Measurements from ENCODE around the gene AK2. TPM values are rescaled to one million over a fixed set of nuclear protein-coding genes. Genes with fewer than 3 reads are reported as not detected.
A peak's percentile ranks its signal among the peaks of the same experiment; 100 is the strongest.

AK2 gene
- total RNA-seq (131 and 134 TPM in 2 replicates), polyA plus RNA-seq (71.4 and 107 TPM in 2 replicates), polyA minus RNA-seq (48.3 and 61.9 TPM in 2 replicates), Bru-seq, nascent RNA (percentile 87 among the genes with signal in this experiment), BruChase-seq, experiment 1, labeled RNA remaining after a 6-hour chase (percentile 90 among the genes with signal in this experiment), BruChase-seq, experiment 2, labeled RNA remaining after a 2-hour chase (percentile 86 among the genes with signal in this experiment)
- 180 and 198 TPM in 2 replicates for polyA plus RNA-seq (2011; cell fraction: cytosol; rRNA removed)
- polyA plus RNA-seq (2011; cell fraction: nucleus; rRNA removed), result 129 and 207 TPM in 2 replicates
- 115 and 131 TPM in 2 replicates for polyA plus RNA-seq (2012)
- polyA minus RNA-seq (2011; cell fraction: cytosol; rRNA and poly(A)+ RNA removed), result 106 TPM
- polyA minus RNA-seq (2011; cell fraction: nucleus; rRNA and poly(A)+ RNA removed), result 50.1 and 83.7 TPM in 2 replicates
- long read RNA-seq, transcript AK2-202 (7 exons, 3,586 nt), result minor isoform, 140 of 371 reads
- long read RNA-seq, transcript AK2-206 (5 exons, 811 nt), result minor isoform, 12 of 371 reads
- long read RNA-seq, transcript AK2-201 (6 exons, 1,021 nt), result major isoform, 148 of 371 reads
- long read RNA-seq, transcript AK2-210 (6 exons, 936 nt), result minor isoform, 5 of 371 reads
- long read RNA-seq, partial matches to known transcripts, result 6 of 371 reads
- long read RNA-seq, other reads (novel, unspliced or antisense), result 51 of 371 reads

GRCh38 chr1:33036526-33037503 is at the start of gene AK2:
TSS of gene AK2 (minus strand) at chr1:33036883. CDS start at chr1:33036828, 55 bp downstream.
- H3K79me2 ChIP-seq (ENCODE audit: control insufficient read depth, insufficient read depth, low read length), result peaks cover 44% of the 10 kb centered on the region
- TF ChIP-seq, protein P1, sequence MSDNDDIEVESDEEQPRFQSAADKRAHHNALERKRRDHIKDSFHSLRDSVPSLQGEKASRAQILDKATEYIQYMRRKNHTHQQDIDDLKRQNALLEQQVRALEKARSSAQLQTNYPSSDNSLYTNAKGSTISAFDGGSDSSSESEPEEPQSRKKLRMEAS (IDR thresholded peaks at IDR 0.05; ENCODE audit: insufficient read depth, insufficient read length), result no peak
- TF ChIP-seq MYC (IDR thresholded peaks at IDR 0.05; ENCODE audit: low read depth, low read length) (peak; percentile 73), POLR2A (IDR thresholded peaks at IDR 0.05; ENCODE audit: low read depth, low read length) (peak; percentile 18), POLR2AphosphoS5 (IDR thresholded peaks at IDR 0.05; ENCODE audit: insufficient read depth, low read depth, low read length) (peak; percentile 42), GATA2 (IDR thresholded peaks at IDR 0.05; ENCODE audit: insufficient read depth, insufficient read length, low read depth, low read length) (no peak), FOS (IDR thresholded peaks at IDR 0.05; ENCODE audit: borderline replicate concordance, insufficient read depth, low read length) (no peak), JUN (IDR thresholded peaks at IDR 0.05; ENCODE audit: borderline replicate concordance, insufficient read depth, insufficient read length, low read depth) (no peak)
- H3K9me1 ChIP-seq (replicated peaks; ENCODE audit: control insufficient read depth, extremely low read depth, insufficient read depth, low read length), result no peaks in the 10 kb centered on the region
- FAIRE-seq (peak; percentile 97), DNase-seq (ENCODE audit: low read depth, low spot score) (peak; percentile 99)
- H3K36me3 ChIP-seq (ENCODE audit: control insufficient read depth in 2 of 2, extremely low read depth in 1 of 2, insufficient read depth in 2 of 2, low read length in 2 of 2), result no peaks in the 10 kb centered on the region
- peak within 1 kb of the TSS; percentile 56 to 77 (median 65) for H3K4me3 ChIP-seq (replicated peaks in 1 of 3; ENCODE audit: insufficient read depth in 1 of 3, low read depth in 1 of 3, low read length in 3 of 3)
- dilution Hi-C loops (cut with MboI; ENCODE audit: extremely low pct_ligation_motif_present, low sequenced_read_pairs), result no loop called here
- intact Hi-C loops (cut with micrococcal nuclease), result no loop called here
- peak within 1 kb of the TSS; percentile 74 for H3K9ac ChIP-seq (replicated peaks; ENCODE audit: extremely low read depth, insufficient read depth, low read length)
- peaks cover 15% of the 10 kb centered on the region for H3K4me1 ChIP-seq (ENCODE audit: control insufficient read depth, extremely low read depth, insufficient read depth, low read length)
- ChIA-PET POLR2A (no interaction called here), CTCF (no interaction called here)
- peak within 1 kb of the TSS; percentile 78 for H3K4me2 ChIP-seq (ENCODE audit: insufficient read depth, low read length)
- no peaks in the 10 kb centered on the region for H3K9me3 ChIP-seq (replicated peaks; ENCODE audit: control insufficient read depth, insufficient read depth, low read length)
- no peaks in the 10 kb centered on the region for H3K27me3 ChIP-seq (ENCODE audit: control insufficient read depth in 2 of 2, insufficient read depth in 2 of 2, low read length in 2 of 2)
- H2AFZ ChIP-seq (ENCODE audit: low read depth, low read length), result peak within 1 kb of the TSS; percentile 29
- BruUV-seq (replicated peaks), result no TSS peak
- H3K27ac ChIP-seq (ENCODE audit: insufficient read depth, low read depth, low read length), result peak within 1 kb of the TSS; percentile 52
- H4K20me1 ChIP-seq (replicated peaks; ENCODE audit: control insufficient read depth, extremely low read depth, insufficient read depth, low read length), result no peaks in the 10 kb centered on the region
